Effector memory CD8-positive, alpha-beta T cell (primary cell): Measurements from ENCODE around the gene KLHL14.

Experiments
- ATAC-seq: fragments of 150-1000 bp; cut with Tn5 transposase; replicated peaks from 2 replicates; pipeline ENCODE4 v1.10.0; 2021; ENCODE audit warnings: mild to moderate bottlenecking, moderate library complexity
- DNase-seq, 3 experiments: peaks; one replicate each; pipeline ENCODE4 v3.0.0; 2021
- H3K27ac Mint-ChIP-seq, 2 donors: one replicate each; pipeline ENCODE4 v1.8.0; 2022; ENCODE audit warnings: mild to moderate bottlenecking in 2 of 2, mixed read lengths in 2 of 2, moderate library complexity in 2 of 2
- H3K27me3 Mint-ChIP-seq, 2 donors: one replicate each; pipeline ENCODE4 v1.8.0; 2022; ENCODE audit warnings: mixed read lengths in 2 of 2
- H3K36me3 Mint-ChIP-seq: one replicate; pipeline ENCODE4 v1.8.0; 2022; ENCODE audit warnings: mild to moderate bottlenecking, moderate library complexity, mixed read lengths; ENCODE audit not compliant: insufficient read depth
- H3K4me1 Mint-ChIP-seq, 2 donors: one replicate each; pipeline ENCODE4 v1.8.0; 2022; ENCODE audit warnings: low read depth in 2 of 2, mixed read lengths in 2 of 2
- H3K4me3 Mint-ChIP-seq, 2 donors: one replicate each; pipeline ENCODE4 v1.8.0; 2022; ENCODE audit warnings: mild to moderate bottlenecking in 2 of 2, mixed read lengths in 2 of 2, moderate library complexity in 2 of 2
- H3K9me3 Mint-ChIP-seq, 2 donors: one replicate each; pipeline ENCODE4 v1.8.0; 2022; ENCODE audit warnings: mixed read lengths in 2 of 2

KLHL14 gene

DNA sequence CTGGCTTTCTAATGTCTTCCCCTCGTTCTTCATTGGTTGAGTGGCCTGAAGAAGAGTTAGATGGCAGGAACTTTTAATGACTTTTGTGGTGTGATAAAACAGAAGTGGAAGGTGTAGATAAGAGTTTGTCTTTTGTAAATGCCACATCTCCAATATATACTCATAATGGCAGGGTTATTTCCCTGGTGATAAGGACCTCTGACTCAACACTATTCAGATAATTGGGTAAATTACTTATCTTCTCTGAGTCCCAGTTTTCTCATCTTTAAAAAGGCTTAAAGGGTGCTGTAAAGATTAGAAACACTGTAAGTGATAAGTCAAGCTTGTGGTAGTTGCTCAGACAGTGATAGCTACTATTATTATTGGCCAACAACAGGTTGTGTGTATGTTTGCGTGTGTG is 9.5 kb downstream of the KLHL14 start:
- Mint-ChIP-seq H3K27ac (no peak overlapping the region), H3K27me3 (peaks cover under 1 to 6% of the 10 kb centered on the region in 2 donors), H3K36me3 (peaks cover 3% of the 10 kb centered on the region), H3K4me1 (no peaks in the 10 kb centered on the region), H3K4me3 (no peak overlapping the region), H3K9me3 (no peaks in the 10 kb centered on the region)
- ATAC-seq: no peak
- DNase-seq: no peak

DNA sequence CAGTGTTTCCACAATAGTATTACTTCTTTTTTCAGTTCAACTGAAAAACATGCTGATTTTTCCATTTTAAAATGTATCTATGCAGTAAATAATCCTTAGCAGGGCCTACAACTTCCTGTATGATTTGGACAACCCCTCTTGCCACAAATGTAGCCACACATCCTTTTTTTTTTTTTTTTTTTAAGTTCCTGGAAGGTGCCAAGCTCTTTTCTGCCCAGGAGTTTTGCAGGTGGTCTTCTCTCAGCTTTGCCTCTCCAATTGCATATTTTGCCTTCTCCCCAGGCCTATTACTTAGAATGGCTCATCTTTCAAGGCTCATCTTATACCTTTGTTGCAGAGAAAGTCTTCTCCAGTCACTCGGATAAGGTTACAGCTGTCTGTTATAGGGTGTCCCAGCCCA is 11.6 kb downstream of the KLHL14 start:
- ATAC-seq (no peak), DNase-seq (no peak)
- Mint-ChIP-seq H3K4me3 (no peak overlapping the region), H3K36me3 (peaks cover 3% of the 10 kb centered on the region), H3K27me3 (peaks cover 0 to 5% of the 10 kb centered on the region in 2 donors), H3K9me3 (no peaks in the 10 kb centered on the region), H3K27ac (no peak overlapping the region), H3K4me1 (no peaks in the 10 kb centered on the region)

DNA sequence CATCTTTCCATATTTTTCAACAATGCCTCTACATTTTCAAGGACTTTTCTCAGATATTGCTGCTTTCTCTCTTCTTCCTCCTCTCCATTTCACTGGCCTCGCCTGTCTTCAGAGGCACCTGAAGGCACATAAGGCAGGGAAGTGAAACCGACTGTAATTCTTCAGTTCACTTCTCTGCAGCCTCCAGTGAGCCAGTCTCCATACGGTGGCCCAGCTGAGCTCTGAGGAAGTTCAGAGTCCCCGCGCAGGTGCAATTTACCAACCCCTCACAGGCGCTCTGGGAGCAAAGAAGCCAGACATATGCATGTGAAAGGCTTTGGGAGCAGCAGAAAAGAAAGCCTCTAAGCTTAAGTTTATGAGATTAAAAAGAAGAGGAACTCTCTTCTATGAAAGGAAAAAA is 12.4 kb downstream of the KLHL14 start:
- H3K4me1 Mint-ChIP-seq: no peaks in the 10 kb centered on the region
- H3K4me3 Mint-ChIP-seq: no peak overlapping the region

DNA sequence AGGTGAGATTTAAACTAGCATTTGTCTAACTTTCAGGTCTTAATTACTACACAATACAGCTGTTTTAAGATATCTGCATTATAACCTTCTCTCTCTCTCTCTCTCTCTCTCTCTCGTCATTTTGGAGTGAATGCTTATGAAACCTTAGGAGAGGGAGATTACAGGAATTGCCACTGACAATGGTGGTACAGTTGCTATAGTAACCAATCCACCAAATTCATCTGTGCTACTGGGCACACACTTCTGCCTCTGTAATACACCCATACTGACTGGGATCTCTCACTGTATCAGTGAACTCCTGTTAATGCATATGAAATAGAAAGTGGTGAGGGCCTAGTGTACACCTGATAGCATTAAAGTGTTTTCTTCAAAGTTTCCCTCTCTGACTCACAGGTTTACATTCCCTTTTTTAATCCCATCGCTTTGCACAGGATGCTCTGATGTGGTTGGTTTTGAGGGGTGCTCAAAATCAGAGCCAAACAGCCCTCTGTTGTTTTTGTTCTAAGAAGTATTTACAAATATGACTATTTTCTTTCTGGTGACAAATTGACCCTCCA is 13.1 kb downstream of the KLHL14 start:
- Mint-ChIP-seq H3K27ac (no peak overlapping the region), H3K4me3 (no peak overlapping the region), H3K36me3 (peaks cover 3% of the 10 kb centered on the region), H3K27me3 (peaks cover 5 to 9% of the 10 kb centered on the region in 2 donors), H3K4me1 (no peaks in the 10 kb centered on the region), H3K9me3 (no peaks in the 10 kb centered on the region)
- no peak for DNase-seq
- no peak for ATAC-seq

More for the DNA sequence above, 12.4 kb downstream of the KLHL14 start:
- ATAC-seq: peak; percentile 51
- Mint-ChIP-seq H3K36me3 (peaks cover 3% of the 10 kb centered on the region), H3K9me3 (no peaks in the 10 kb centered on the region), H3K27me3 (peaks cover 0 to 5% of the 10 kb centered on the region in 2 donors), H3K27ac (no peak overlapping the region)
- no peak for DNase-seq

DNA sequence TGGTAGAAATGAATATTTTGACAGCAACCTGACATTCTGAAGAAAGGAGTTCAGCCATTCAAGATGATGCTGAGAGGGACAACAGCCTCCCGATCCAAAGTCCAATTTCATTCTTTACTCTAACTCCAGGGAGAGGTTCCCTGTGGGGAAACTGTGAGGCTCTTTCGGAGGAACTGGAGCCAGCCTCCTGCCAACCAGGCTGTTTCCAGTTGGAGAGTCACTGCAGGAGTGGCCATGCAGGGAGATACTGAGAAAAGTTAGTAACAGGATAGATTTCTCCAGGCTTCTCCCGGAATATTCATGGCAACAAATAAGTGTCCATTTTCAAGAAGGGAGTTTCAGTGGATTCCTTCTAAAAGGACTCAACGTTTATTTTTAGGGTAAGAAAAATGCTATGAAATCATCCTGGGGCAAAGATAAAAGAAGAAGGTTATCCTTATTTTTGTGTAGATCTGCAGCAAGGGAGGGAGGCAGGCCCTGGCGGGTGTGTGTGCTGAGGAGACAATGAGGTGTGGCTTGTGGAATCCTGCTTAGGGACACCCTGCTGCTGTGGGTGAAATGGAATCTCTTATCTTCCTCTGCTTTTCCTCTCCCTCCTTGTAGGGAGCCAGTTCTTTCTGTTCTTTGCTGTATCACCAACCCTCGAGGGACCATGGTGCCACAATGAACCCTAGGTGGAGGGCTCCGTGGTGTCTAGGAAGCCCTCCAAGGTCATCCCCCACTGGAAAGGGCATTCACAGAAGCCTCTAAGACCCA is 18.1 kb downstream of the KLHL14 start:
- no peak for DNase-seq
- ATAC-seq: no peak
- Mint-ChIP-seq H3K4me1 (no peaks in the 10 kb centered on the region), H3K27ac (no peak overlapping the region), H3K4me3 (no peak overlapping the region), H3K36me3 (no peaks in the 10 kb centered on the region), H3K27me3 (peaks cover 9 to 25% of the 10 kb centered on the region in 2 donors), H3K9me3 (no peaks in the 10 kb centered on the region)

DNA sequence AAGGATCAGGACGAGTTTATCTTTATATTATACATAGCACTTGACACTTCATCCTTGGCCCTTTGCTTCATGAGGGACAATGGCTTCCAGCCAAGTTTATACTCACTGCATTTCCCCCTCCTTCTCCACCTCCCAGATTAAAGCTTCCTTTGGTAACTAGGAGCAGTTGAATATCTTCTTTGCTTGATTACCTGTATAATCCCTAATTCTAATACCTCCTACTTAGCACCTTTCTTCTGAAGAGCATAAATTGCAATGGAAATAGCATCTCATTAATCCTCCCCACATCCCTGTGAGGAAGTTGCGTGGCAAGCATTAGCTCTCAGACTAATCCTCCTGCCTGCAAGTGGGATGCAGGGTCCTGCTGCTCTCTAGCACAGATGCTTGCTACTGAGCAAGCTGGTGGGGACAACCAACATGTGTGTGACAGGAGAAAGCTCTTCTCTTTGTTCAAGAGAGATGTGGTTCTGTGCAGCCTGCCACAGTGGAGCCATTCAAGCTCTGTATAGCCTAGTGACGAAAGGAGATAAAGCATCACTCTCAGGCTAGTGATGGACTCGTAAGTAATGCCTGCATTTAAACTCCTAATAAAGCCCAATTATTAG is 19.1 kb downstream of the KLHL14 start:
- DNase-seq: no peak
- Mint-ChIP-seq H3K27me3 (peaks cover 9 to 22% of the 10 kb centered on the region in 2 donors), H3K4me3 (no peak overlapping the region), H3K4me1 (no peaks in the 10 kb centered on the region), H3K9me3 (no peaks in the 10 kb centered on the region), H3K27ac (no peak overlapping the region), H3K36me3 (no peaks in the 10 kb centered on the region)
- no peak for ATAC-seq

DNA sequence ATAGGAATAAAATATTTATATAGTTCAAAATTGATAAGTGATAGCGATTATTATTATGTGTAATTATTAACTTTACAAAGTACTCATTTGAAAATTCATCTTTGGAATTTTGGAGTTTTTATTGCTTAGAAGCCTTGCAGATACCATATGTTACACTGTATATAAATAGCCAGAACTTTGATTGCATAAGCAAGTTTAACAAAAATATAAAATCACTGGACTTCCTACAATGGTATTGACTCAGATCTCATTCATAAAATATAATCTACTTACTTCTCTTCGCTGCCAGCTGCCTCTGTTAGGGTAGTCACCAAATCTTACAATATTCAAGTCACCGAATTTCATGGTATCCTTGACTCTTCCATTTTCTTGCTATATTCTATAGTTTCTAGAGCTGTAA is 22.5 kb downstream of the KLHL14 start:
- no peaks in the 10 kb centered on the region for H3K4me1 Mint-ChIP-seq
- no peak overlapping the region for H3K4me3 Mint-ChIP-seq
- no peaks in the 10 kb centered on the region for H3K36me3 Mint-ChIP-seq
- ATAC-seq (no peak), DNase-seq (no peak)
- H3K27ac Mint-ChIP-seq: no peak overlapping the region
- H3K9me3 Mint-ChIP-seq: no peaks in the 10 kb centered on the region
- peaks cover 9 to 20% of the 10 kb centered on the region in 2 donors for H3K27me3 Mint-ChIP-seq

DNA sequence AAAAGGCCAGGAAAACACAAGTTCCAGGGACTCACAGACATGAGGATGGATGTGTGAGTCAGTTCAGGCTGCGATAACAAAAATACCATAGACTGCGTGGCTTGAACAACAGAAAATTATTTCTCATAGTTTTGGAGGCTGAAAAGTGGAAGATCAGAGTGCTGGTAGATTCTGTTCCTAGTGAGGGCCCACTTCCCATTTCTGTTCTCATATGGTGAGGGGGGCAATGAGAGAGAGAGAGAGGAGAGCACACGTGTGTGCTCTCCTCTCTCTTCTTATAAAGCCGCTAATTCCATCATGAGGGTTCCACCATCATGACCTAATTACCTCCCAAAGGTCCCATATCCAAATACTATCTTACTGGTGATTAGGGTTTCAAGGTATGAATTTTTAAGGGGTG is 23.0 kb downstream of the KLHL14 start:
- DNase-seq (no peak), ATAC-seq (no peak)
- Mint-ChIP-seq H3K4me1 (no peaks in the 10 kb centered on the region), H3K36me3 (no peaks in the 10 kb centered on the region), H3K4me3 (no peak overlapping the region), H3K9me3 (no peaks in the 10 kb centered on the region), H3K27ac (no peak overlapping the region), H3K27me3 (peaks cover 5 to 17% of the 10 kb centered on the region in 2 donors)

DNA sequence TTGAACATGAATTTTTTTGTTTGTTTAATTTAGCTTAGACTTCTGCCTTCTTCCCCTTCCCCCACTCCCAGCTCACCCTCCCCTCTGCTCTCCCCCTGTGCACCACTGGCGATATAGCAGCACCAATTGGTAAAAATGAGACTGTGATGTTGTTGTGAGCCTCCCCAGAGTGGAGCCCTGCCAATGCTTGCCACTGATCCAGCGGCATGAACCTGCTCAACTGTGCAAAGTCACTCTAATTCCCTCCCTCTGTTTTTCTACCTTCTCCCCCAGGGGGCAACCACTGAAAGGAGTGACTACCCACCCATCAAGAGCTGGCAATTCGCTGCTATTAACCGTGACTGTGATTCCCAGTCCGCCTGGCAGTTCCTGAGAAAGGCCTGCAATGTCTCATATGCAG is 30.2 kb downstream of the KLHL14 start:
- Mint-ChIP-seq H3K9me3 (peaks cover 0 to 20% of the 10 kb centered on the region in 2 donors), H3K4me1 (no peaks in the 10 kb centered on the region), H3K36me3 (no peaks in the 10 kb centered on the region), H3K27ac (no peak overlapping the region), H3K4me3 (no peak overlapping the region), H3K27me3 (peaks cover 7 to 10% of the 10 kb centered on the region in 2 donors)
- ATAC-seq: no peak
- DNase-seq: no peak

DNA sequence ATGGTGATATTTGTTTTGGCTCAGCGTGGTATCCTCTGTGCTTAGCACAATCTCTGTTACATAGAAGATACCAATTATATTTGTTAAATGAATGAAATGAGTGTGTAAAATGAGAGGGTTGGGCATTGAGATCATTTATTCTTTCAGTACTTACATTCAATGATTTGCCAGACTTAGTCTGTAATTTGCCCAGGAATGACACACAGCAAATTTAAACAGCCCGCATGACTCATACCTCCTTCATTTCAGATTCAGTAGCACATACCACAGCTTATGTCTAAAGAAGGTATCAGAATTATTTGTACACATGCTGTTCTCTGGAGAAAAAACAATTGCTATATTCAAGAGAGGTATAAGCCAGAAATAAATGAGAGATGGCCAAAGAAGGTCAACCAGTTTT is 37.0 kb downstream of the KLHL14 start:
- Mint-ChIP-seq H3K27ac (no peak overlapping the region), H3K4me3 (no peak overlapping the region), H3K4me1 (peaks cover 0 to 6% of the 10 kb centered on the region in 2 donors), H3K36me3 (no peaks in the 10 kb centered on the region), H3K9me3 (peaks cover 0 to 8% of the 10 kb centered on the region in 2 donors), H3K27me3 (peaks cover 0 to 6% of the 10 kb centered on the region in 2 donors)
- ATAC-seq (no peak), DNase-seq (no peak)

DNA sequence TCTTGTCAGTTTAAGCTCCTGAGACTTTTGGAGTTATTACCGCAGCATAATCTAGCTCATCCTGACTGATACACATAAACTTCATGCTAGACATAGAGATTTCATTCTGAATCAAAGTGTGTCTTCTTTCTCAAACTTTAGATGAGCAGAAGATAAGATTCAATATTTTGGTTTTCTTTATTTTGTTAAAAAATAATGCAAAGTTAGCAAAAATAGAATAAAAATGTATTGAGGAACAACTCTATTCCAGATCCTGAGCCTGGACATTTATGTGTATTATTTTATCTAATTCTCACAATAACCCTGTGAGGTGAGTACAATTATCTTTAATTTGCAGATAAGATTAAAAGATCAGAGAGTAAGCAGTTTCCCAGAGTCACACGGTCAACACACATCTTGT is 38.4 kb downstream of the KLHL14 start:
- Mint-ChIP-seq H3K9me3 (peaks cover 0 to 8% of the 10 kb centered on the region in 2 donors), H3K27ac (no peak overlapping the region), H3K4me1 (peaks cover 4 to 16% of the 10 kb centered on the region in 2 donors), H3K27me3 (peaks cover 0 to 6% of the 10 kb centered on the region in 2 donors), H3K4me3 (no peak overlapping the region), H3K36me3 (no peaks in the 10 kb centered on the region)
- ATAC-seq (no peak), DNase-seq (no peak)

DNA sequence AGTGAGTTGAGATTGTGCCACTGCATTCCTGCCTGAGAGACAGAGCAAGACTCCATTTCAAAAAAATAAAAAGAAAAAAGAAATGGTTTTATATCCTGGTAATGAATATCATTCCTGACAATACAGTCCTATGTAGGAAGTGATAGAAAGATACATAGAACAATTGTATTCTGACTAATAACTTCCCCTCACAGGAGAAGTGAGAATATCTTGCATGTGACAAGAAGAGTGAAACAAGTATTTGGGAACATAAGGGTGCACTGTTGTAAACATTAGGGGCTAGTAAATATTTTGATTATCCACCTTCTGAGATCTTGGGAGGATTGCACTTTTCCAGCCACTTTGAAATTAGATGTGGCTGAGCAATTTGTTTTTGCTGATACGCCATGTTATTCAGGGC is 40.7 kb downstream of the KLHL14 start:
- DNase-seq (no peak), ATAC-seq (no peak)
- Mint-ChIP-seq H3K27me3 (peaks cover 0 to 6% of the 10 kb centered on the region in 2 donors), H3K4me1 (peaks cover 9 to 24% of the 10 kb centered on the region in 2 donors), H3K9me3 (peaks cover 0 to 8% of the 10 kb centered on the region in 2 donors), H3K36me3 (no peaks in the 10 kb centered on the region), H3K27ac (no peak overlapping the region), H3K4me3 (peak overlapping the region in 1 of 2 donors; percentile 14)

DNA sequence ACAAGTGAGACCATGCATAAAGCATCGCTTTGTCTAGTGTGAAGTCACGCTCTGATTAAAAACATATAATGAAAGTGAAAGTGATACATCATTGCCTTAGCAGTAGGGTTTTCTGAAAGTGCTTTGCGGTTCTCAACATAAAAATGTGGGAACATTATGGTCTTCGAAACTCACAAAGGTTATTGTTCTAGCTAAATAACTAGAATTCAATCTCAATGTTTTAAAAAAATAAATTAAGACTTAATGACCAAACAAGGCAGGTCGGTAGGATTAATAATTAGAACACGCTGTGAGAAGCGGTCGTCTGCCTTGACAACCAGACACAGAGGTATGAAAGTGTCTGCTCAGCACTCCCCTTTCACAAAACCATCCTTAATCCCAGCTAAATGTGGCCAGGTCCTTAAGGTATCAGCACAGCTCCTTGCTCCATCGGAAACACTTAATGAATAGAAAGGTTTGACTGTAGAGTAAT is 42.2 kb downstream of the KLHL14 start:
- Mint-ChIP-seq H3K36me3 (no peaks in the 10 kb centered on the region), H3K27me3 (peaks cover 0 to 6% of the 10 kb centered on the region in 2 donors), H3K4me1 (peaks cover 9 to 24% of the 10 kb centered on the region in 2 donors), H3K4me3 (peak overlapping the region; percentile 50 to 78), H3K27ac (peak overlapping the region; percentile 2 to 92), H3K9me3 (peaks cover 0 to 8% of the 10 kb centered on the region in 2 donors)
- no peak for DNase-seq
- peak; percentile 51 for ATAC-seq

DNA sequence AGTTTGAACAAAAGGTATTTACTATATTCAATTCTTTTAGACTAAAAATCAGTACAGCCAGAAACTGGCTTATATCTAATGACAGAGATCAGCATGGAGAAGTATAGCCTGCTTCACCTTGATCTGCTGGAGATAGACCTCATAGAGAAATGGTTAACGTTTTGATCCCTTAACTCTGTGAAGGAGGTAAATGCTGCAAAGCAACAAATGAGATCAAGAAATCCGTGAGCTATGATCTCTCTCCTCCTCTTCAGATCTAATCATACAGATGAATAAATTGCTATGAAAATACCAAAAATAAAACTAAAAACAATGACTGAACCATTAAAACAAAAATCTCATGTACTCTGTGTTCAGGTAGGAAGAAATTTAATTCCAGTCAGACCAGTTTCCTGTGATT is 42.8 kb downstream of the KLHL14 start:
- no peaks in the 10 kb centered on the region for H3K36me3 Mint-ChIP-seq
- H3K9me3 Mint-ChIP-seq: peaks cover 0 to 8% of the 10 kb centered on the region in 2 donors
- H3K4me3 Mint-ChIP-seq: peak overlapping the region; percentile 50 to 78
- ATAC-seq (peak; percentile 10), DNase-seq (no peak)
- peak overlapping the region in 1 of 2 donors; percentile 92 for H3K27ac Mint-ChIP-seq
- peaks cover 9 to 24% of the 10 kb centered on the region in 2 donors for H3K4me1 Mint-ChIP-seq
- H3K27me3 Mint-ChIP-seq: no peaks in the 10 kb centered on the region
